Stomach (tissue), 4 donors: Measurements from ENCODE around the gene PHACTR4.

ENCODE experiments used
- CTCF ChIP-seq, 7 experiments: fragments of 450-650 bp in 4 of 7; fragments of 200-600 bp in 3 of 7; sonication (generic) in 3 of 7; IDR thresholded peaks; one replicate each; pipeline ENCODE4 v1.5.1; 2016 to 2019; ENCODE audit warnings: antibody characterized with exemption in 7 of 7, control low read depth in 2 of 7, mild to moderate bottlenecking in 1 of 7
- EP300 ChIP-seq: sonication (generic); formaldehyde crosslinking; IDR thresholded peaks from one replicate; pipeline ENCODE4 v1.6.1; 2017; ENCODE audit warnings: antibody characterized with exemption
- POLR2A ChIP-seq, 4 donors: fragments of 450-650 bp; IDR thresholded peaks; one replicate each; pipeline ENCODE4 v1.6.1; 2016; ENCODE audit warnings: antibody characterized with exemption in 4 of 4, control low read depth in 2 of 4, mild to moderate bottlenecking in 1 of 4, moderate library complexity in 1 of 4
- POLR2AphosphoS5 ChIP-seq, 3 donors: sonication (generic); formaldehyde crosslinking; IDR thresholded peaks; one replicate each; pipeline ENCODE4 v1.6.1; 2016; ENCODE audit warnings: antibody characterized with exemption in 3 of 3

GRCh38 chr1:28322194-28322593, 47.3 kb upstream of the PHACTR4 start:
- TF ChIP-seq CTCF (IDR thresholded peaks at IDR 0.05) (no peak), POLR2A (IDR thresholded peaks at IDR 0.05) (no peak), POLR2AphosphoS5 (IDR thresholded peaks at IDR 0.05) (no peak), EP300 (no peak)
